Naive thymus-derived CD8-positive, alpha-beta T cell (primary cell): ENCODE data around the gene PRKCB. TPM values are rescaled to one million over a fixed set of nuclear protein-coding genes. Genes with fewer than 3 reads are reported as not detected.
A peak's percentile ranks its signal among the peaks of the same experiment; 100 is the strongest.

Experiments used
- ATAC-seq, 2 donors: fragments of 150-1000 bp; cut with Tn5 transposase in 1 of 2; sonication (Bioruptor Pico), chemical (Tn5 transposase) in 1 of 2; 1 replicate in 1 of 2; 2 replicates in 1 of 2; pipeline ENCODE4 v1.10.0; 2021; ENCODE audit warnings: mild to moderate bottlenecking in 2 of 2, moderate library complexity in 2 of 2
- POLR2A ChIA-PET: fragments of 350-600 bp; sonication (Branson Sonifier 250); formaldehyde crosslinking; loops from one replicate; lab custom pipeline; 2021; ENCODE audit warnings: antibody characterized with exemption; lab: Charles Lee
- DNase-seq, 10 donors: peaks; one replicate each; pipeline versions ENCODE4 v3.0.0 to v3.0.0-alpha.2; 2020 to 2022
- H3K27ac Mint-ChIP-seq, 10 donors: one replicate each; pipeline ENCODE4 v1.8.0; 2020 to 2022; ENCODE audit warnings: mild to moderate bottlenecking in 10 of 10, mixed read lengths in 10 of 10, moderate library complexity in 4 of 10, inconsistent platforms in 1 of 10
- H3K27me3 Mint-ChIP-seq, 5 donors: one replicate each; pipeline ENCODE4 v1.8.0; 2021 to 2022; ENCODE audit warnings: mixed read lengths in 5 of 5
- H3K36me3 Mint-ChIP-seq, 3 donors: one replicate each; pipeline ENCODE4 v1.8.0; 2020 to 2022; ENCODE audit warnings: mixed read lengths in 3 of 3, mild to moderate bottlenecking in 2 of 3, inconsistent platforms in 1 of 3
- H3K4me1 Mint-ChIP-seq, 4 donors: one replicate each; pipeline ENCODE4 v1.8.0; 2021 to 2022; ENCODE audit warnings: mixed read lengths in 4 of 4
- H3K4me3 Mint-ChIP-seq, 10 donors: one replicate each; pipeline ENCODE4 v1.8.0; 2020 to 2022; ENCODE audit warnings: mild to moderate bottlenecking in 10 of 10, mixed read lengths in 10 of 10, moderate library complexity in 6 of 10, inconsistent platforms in 1 of 10
- H3K9me3 Mint-ChIP-seq, 9 donors: one replicate each; pipeline ENCODE4 v1.8.0; 2020 to 2022; ENCODE audit warnings: mixed read lengths in 9 of 9, mild to moderate bottlenecking in 3 of 9, inconsistent platforms in 1 of 9, moderate library complexity in 1 of 9
- polyA plus RNA-seq, 3 donors: library from polyadenylated mRNA; unstranded; fragments of 300-500 nt; fragmentation: Illumina TruSeq; gene quantifications; one replicate each; pipeline ENCODE4 v1.2.3, GENCODE V29; 2021
- total RNA-seq, 8 experiments: library from RNA in 2 of 8; stranded (reverse) in 2 of 8; gene quantifications; one replicate each; pipeline ENCODE4 v1.2.3 and lab custom pipeline; 2021 to 2026

PRKCB gene
- total and polyA plus RNA-seq, 5 experiments from 2014 or later: 57.2 to 142 (median 123) TPM

DNA sequence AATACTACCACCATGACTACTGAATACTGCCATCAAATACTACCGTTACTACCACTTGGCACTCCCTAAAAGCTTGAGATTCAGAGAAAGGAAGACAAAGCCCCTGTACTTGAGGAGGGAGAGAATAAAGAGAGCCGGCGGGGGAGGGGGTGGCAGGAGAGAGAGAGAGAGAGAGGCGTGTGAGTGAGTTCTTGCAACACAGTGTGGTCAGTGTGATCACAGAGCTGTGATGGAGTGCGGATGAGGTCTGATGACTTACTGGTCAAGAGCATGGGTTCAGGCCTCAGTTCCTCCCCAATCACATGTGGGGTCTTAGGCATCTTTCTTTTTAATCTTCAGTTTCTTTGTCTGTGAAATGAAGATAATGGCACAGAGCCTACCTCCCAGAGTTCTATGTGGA lies 19.2 kb downstream of the PRKCB start:
- ATAC-seq (no peak), DNase-seq (no peak)
- Mint-ChIP-seq H3K4me3 (no peak overlapping the region), H3K9me3 (no peaks in the 10 kb centered on the region), H3K36me3 (peaks cover 0 to 10% (median 10%) of the 10 kb centered on the region in 3 donors), H3K27ac (peak overlapping the region in 3 of 10 donors; percentile 38 to 76 (median 76)), H3K27me3 (no peaks in the 10 kb centered on the region), H3K4me1 (peaks cover 44 to 98% (median 95%) of the 10 kb centered on the region in 4 donors)
- POLR2A ChIA-PET: no interaction called here

DNA sequence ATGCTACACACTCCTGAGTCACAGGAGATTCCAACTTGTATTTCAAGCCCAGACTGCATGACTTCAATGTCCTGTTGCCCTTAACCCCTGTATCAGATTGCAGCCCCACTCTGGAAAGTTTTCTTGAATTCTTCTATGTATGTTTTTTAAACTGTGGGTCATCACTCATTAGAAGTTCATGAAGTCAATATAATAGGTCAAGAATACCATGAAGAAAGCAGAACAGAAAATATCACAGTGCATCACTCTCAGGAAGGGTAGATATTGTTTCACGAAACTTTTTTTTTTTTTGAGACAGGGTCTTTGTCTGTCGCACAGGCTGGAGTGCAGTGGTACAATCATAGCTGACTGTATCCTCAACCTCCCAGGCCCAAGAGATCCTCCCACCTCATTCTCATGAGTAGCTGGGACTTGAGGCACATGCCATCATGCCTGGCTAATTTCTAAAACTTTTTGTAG lies 20.5 kb downstream of the PRKCB start:
- H3K4me3 Mint-ChIP-seq: no peak overlapping the region
- DNase-seq (no peak), ATAC-seq (no peak)
- POLR2A ChIA-PET: no interaction called here
- H3K27ac Mint-ChIP-seq: peak overlapping the region in 3 of 10 donors; percentile 2 to 76 (median 6)
- H3K9me3 Mint-ChIP-seq: no peaks in the 10 kb centered on the region
- peaks cover 39 to 99% (median 89%) of the 10 kb centered on the region in 4 donors for H3K4me1 Mint-ChIP-seq
- no peaks in the 10 kb centered on the region for H3K27me3 Mint-ChIP-seq
- H3K36me3 Mint-ChIP-seq: peaks cover 0 to 4% (median 2%) of the 10 kb centered on the region in 3 donors

DNA sequence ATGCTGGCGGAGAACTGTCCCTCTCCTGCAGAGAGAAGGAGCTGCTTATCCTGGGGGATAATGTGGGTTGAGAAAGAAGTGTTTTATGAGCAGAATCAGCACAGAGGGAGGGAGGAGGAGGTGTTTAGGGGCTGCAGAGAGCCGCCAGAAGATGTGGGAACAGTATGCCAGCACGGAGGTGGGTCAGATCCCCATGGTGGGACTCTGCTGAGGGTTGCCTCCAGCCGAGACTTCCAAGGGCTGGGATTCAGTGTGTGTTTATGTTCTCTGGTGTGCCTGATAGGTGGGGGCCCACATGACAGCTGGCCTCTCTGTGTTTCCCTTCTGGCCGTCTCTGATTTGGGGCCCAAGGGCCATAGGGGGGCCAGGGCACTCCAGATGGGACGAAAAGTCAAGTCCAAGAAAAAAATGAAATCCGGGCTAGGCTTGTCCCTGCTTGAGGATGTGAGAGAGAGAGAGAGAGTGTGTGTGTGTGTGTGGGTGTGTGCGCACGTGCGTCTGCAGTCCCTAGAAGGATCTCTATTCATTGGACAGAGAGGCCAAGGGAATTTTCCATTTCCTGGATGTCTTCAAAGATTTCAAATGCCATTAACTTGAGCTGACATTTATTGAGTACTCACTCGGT lies 21.6 kb downstream of the PRKCB start:
- peaks cover 0 to 4% (median 2%) of the 10 kb centered on the region in 3 donors for H3K36me3 Mint-ChIP-seq
- POLR2A ChIA-PET: interaction anchor here (0.7 to 2.1 kb wide), 3 partner anchors 14 to 66 kb away, joined by 3 to 7 read pairs (median 4); no protein-coding TSS in a partner anchor
- DNase-seq (no peak), ATAC-seq (no peak)
- H3K27me3 Mint-ChIP-seq: no peaks in the 10 kb centered on the region
- H3K4me1 Mint-ChIP-seq: peaks cover 35 to 100% (median 89%) of the 10 kb centered on the region in 4 donors
- no peaks in the 10 kb centered on the region for H3K9me3 Mint-ChIP-seq
- peak overlapping the region in 4 of 10 donors; percentile 8 to 65 (median 34) for H3K4me3 Mint-ChIP-seq
- peak overlapping the region in 6 of 10 donors; percentile 41 to 77 (median 74) for H3K27ac Mint-ChIP-seq

DNA sequence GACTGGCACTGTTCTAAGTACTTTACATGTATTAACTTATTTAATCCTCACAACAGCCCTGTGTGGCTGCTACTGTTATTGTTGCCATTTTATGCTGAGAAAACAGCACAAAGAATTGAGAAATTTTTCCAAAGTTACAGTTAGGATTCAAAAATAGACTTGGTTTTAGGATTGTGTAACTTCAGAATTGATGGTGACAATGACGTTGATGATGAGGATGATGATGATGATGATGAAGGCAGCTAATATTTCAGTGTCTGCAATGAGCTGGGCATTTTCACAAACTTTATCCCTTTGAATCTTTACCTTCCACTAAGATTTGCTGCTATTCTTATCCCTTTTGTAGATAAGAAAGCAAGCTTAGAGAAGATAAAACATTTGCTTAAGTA lies 22.1 kb downstream of the PRKCB start:
- peaks cover 0 to 4% (median 2%) of the 10 kb centered on the region in 3 donors for H3K36me3 Mint-ChIP-seq
- H3K4me3 Mint-ChIP-seq: peak overlapping the region in 7 of 10 donors; percentile 2 to 49 (median 28)

DNA sequence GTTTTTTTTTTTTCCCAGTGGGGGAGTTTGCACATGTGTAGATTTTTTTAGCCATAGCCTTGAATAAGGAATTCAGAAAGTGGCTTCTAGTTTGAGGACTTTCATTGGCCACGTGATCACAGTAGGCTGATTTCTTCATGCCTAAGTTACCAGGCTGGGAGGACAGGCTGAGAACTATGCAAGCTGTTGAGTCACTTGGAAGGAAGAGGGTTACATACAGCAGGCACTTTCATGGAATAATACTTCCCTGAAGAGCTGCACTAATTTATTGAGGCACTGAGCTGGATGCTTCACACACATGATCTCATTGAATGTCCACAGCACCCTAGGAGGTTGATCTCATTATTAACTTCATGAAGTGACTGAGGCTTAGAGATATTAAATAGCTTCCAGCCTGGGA lies 22.8 kb downstream of the PRKCB start:
- peak overlapping the region in 4 of 10 donors; percentile 2 to 39 (median 21) for H3K4me3 Mint-ChIP-seq
- ATAC-seq (no peak), DNase-seq (no peak)
- peaks cover 0 to 2% (median 2%) of the 10 kb centered on the region in 3 donors for H3K36me3 Mint-ChIP-seq
- peak overlapping the region in 7 of 10 donors; percentile 22 to 89 (median 69) for H3K27ac Mint-ChIP-seq
- no peaks in the 10 kb centered on the region for H3K27me3 Mint-ChIP-seq
- POLR2A ChIA-PET: interaction anchor here (0.6 to 2.1 kb wide), 4 partner anchors 13 to 21 kb away, joined by 3 to 7 read pairs (median 4); no protein-coding TSS in a partner anchor
- no peaks in the 10 kb centered on the region for H3K9me3 Mint-ChIP-seq
- peaks cover 34 to 98% (median 85%) of the 10 kb centered on the region in 4 donors for H3K4me1 Mint-ChIP-seq

More for the DNA sequence above, 22.1 kb downstream of the PRKCB start:
- ATAC-seq: no peak
- Mint-ChIP-seq H3K27me3 (no peaks in the 10 kb centered on the region), H3K9me3 (no peaks in the 10 kb centered on the region), H3K27ac (peak overlapping the region in 7 of 10 donors; percentile 22 to 89 (median 69)), H3K4me1 (peaks cover 34 to 100% (median 86%) of the 10 kb centered on the region in 4 donors)
- POLR2A ChIA-PET: interaction anchor here (0.7 to 2.1 kb wide), 4 partner anchors 14 to 65 kb away, joined by 3 to 7 read pairs (median 4); no protein-coding TSS in a partner anchor
- DNase-seq: no peak

DNA sequence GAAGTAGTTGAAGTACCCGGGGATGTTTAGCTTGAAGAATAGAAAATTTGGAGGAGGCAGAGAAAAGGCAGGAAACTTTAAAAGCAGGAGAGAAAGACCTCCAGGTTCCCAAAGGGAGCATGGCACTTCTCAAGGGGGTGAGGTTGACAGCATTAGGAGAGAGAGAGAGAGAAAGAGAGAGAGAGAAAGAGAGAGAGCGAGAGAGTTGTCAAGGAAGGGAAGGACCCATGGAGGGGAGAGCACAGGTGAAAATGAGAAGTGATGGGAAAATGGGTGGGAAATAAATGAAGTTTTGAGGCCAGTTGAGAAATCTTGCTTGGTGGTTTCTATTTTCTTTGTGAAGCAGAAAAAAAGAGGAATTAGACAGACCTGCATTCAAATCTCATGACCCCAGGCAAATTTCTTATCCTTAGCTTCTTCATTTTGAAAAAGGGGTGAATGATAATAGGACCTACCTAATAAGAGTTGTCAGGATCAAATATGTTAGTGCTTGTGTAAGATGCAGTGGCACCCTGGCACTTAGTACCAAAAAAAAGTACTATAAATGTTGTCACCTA lies 24.0 kb downstream of the PRKCB start:
- Mint-ChIP-seq H3K27me3 (no peaks in the 10 kb centered on the region), H3K27ac (peak overlapping the region; percentile 33 to 90 (median 66)), H3K4me1 (peaks cover 35 to 98% (median 84%) of the 10 kb centered on the region in 4 donors), H3K36me3 (peaks cover 0 to 1% (median 0%) of the 10 kb centered on the region in 3 donors), H3K4me3 (peak overlapping the region in 8 of 10 donors; percentile 17 to 53 (median 33)), H3K9me3 (no peaks in the 10 kb centered on the region)
- DNase-seq (no peak), ATAC-seq (no peak)
- POLR2A ChIA-PET: interaction anchor here (1.2 to 2.1 kb wide), 4 partner anchors 13 to 49 kb away, joined by 3 to 7 read pairs (median 5); no protein-coding TSS in a partner anchor

DNA sequence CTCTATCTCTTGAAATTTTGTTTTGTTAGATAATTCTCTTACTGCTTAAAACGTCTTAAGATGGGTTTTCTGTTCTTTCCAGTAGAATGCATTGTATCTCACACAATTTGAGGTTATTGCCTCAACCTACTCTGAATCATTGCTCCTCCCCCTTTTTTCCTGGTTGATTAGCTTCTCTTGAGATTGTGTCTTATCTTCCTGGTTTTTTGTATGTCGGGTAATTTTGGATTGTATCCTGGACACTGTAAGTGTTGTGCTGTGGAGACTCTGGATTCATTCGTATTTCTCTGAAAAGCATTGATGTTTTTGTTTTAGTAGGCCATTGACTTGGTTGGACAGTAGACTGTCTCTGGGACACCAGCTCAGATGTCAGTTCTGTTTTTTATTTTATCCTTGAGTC lies 26.1 kb downstream of the PRKCB start:
- Mint-ChIP-seq H3K27ac (peak overlapping the region in 4 of 10 donors; percentile 29 to 66 (median 38)), H3K36me3 (no peaks in the 10 kb centered on the region), H3K4me3 (peak overlapping the region in 2 of 10 donors; percentile 5 to 33), H3K27me3 (no peaks in the 10 kb centered on the region), H3K4me1 (peaks cover 45 to 96% (median 84%) of the 10 kb centered on the region in 4 donors), H3K9me3 (no peaks in the 10 kb centered on the region)
- ATAC-seq (no peak), DNase-seq (no peak)
- POLR2A ChIA-PET: interaction anchor here (0.7 to 2.3 kb wide), 5 partner anchors 9 to 104 kb away, joined by 3 to 11 read pairs (median 3); no protein-coding TSS in a partner anchor

DNA sequence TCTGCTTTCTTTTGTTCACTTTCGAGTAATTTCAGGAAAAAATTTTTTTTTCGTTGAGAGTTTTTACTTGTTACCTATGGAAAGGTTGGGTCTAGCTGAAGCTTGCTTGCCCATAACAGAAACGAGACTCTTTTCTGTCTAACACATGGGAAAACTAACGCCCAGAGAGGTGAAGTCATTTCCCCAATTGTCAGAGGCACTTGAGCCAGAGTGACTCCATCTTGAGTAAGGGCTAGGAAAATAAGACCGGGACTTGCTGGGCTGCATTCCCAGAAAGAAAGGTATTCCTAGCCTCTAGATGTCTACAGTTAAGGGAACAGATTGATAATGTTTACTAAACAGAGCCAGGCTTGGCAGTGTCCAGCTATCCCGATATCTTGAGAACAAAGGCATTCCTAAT lies 26.8 kb downstream of the PRKCB start:
- Mint-ChIP-seq H3K4me1 (peaks cover 45 to 96% (median 83%) of the 10 kb centered on the region in 4 donors), H3K9me3 (no peaks in the 10 kb centered on the region), H3K36me3 (no peaks in the 10 kb centered on the region), H3K27me3 (no peaks in the 10 kb centered on the region), H3K27ac (peak overlapping the region in 4 of 10 donors; percentile 22 to 52 (median 37)), H3K4me3 (peak overlapping the region in 1 of 10 donors; percentile 31)
- DNase-seq (no peak), ATAC-seq (no peak)
- POLR2A ChIA-PET: interaction anchor here (0.8 to 2.3 kb wide), 3 partner anchors 11 to 103 kb away, joined by 3 to 11 read pairs (median 3); no protein-coding TSS in a partner anchor

DNA sequence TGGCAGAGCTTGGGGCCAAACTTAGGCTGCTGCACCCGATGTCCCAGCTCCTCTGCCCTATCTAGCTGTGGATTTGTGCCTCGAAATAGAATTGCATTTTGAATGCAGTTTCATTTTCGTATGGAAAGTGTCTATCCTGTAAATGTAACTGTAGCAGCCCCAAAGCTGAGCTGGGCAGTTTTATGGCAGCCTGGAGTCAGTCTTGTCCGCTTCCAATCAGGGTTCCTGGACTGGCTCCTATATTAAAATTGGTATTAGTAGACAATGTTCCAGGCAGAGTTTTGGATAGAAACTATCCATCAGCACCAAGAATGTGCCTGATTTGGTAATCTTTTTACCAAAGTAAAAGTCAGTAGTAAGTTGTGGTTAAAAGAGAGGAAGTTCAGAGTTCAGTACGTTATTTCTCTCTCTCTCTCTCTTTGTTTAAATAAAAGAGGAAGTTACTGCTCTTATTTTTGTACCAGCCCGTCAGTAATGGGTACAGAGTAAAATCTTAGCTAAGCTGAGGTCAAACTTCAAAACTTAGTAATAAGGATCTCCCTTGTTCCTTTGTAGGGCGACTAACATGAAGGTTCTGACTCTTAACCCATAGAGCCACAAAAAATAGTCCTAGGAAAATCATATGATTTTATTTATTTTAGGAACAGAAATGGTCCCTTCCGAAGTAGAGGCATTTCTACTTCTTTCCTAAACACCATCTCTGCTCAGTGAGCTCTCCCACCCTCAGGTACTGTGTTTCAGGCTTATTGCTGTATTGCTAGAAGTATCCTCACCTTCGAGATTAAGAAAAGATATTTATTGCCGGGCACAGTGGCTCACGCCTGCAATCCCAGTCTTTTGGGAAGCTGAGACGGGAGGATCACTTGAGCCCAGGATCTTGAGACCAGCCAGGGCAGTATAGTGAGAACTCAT lies 28.0 kb downstream of the PRKCB start:
- no peaks in the 10 kb centered on the region for H3K9me3 Mint-ChIP-seq
- no peaks in the 10 kb centered on the region for H3K36me3 Mint-ChIP-seq
- DNase-seq (peak in 4 of 10 donors; percentile 6 to 67 (median 58)), ATAC-seq (peak; percentile 91 to 94)
- H3K27ac Mint-ChIP-seq: peak overlapping the region; percentile 90 to 95 (median 92)
- POLR2A ChIA-PET: interaction anchor here (0.7 to 1.6 kb wide), 15 partner anchors 9 to 152 kb away, joined by 3 to 6 read pairs (median 3); no protein-coding TSS in a partner anchor
- peaks cover 39 to 96% (median 83%) of the 10 kb centered on the region in 4 donors for H3K4me1 Mint-ChIP-seq
- no peaks in the 10 kb centered on the region for H3K27me3 Mint-ChIP-seq
- peak overlapping the region; percentile 80 to 90 (median 87) for H3K4me3 Mint-ChIP-seq

DNA sequence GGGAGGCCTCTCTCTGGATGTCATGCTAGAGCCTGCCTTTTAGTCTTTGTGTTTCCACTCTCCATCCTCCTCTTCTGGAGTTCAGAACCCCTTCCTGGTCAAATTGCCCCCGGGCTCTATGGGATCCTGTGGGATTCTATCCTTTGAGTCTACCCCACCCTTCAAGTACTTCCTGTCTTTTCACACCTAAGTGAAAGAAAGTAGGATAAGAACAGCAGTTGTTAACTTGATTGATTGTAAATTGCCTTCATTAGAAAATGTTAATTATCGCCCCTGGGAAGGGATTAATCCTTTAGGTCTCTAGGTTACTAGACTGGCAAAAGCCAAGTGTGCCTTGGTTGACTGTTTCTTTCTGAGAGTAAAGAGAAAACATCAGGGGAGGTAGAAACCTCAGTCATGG lies 30.1 kb downstream of the PRKCB start:
- Mint-ChIP-seq H3K36me3 (peaks cover 0 to 5% (median 0%) of the 10 kb centered on the region in 3 donors), H3K4me1 (peaks cover 36 to 94% (median 85%) of the 10 kb centered on the region in 4 donors), H3K27me3 (no peaks in the 10 kb centered on the region), H3K4me3 (peak overlapping the region in 7 of 10 donors; percentile 19 to 72 (median 41)), H3K9me3 (no peaks in the 10 kb centered on the region), H3K27ac (peak overlapping the region; percentile 61 to 94 (median 72))
- ATAC-seq: no peak
- DNase-seq: no peak
- POLR2A ChIA-PET: interaction anchor here (0.8 kb wide), 1 partner anchor 165 kb away, joined by 3 read pairs; no protein-coding TSS in a partner anchor

DNA sequence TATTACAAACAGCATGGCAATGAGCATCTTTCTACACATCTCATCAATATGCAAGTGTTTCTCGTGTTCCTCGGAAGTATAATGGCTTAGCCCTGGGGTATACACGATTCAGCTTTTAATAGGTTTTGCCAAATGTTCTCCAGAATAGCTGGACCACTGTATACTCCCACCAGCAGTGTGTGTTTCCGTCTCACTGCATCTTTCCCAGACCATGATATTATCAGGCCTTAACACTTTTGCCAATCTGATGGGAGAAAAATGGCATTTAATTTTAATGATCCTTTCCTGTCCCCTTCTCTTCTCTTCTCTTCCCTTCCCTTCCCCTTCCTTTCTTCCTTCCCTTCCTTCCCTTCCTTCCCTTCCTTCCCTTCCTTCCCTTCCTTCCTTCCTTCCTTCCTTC lies 30.8 kb downstream of the PRKCB start:
- H3K4me1 Mint-ChIP-seq: peaks cover 42 to 94% (median 89%) of the 10 kb centered on the region in 4 donors
- H3K36me3 Mint-ChIP-seq: peaks cover 0 to 5% (median 0%) of the 10 kb centered on the region in 3 donors
- H3K4me3 Mint-ChIP-seq: peak overlapping the region in 2 of 10 donors; percentile 34 to 39
- peak overlapping the region in 6 of 10 donors; percentile 64 to 94 (median 80) for H3K27ac Mint-ChIP-seq
- POLR2A ChIA-PET: no interaction called here
- DNase-seq (no peak), ATAC-seq (no peak)
- no peaks in the 10 kb centered on the region for H3K9me3 Mint-ChIP-seq
- no peaks in the 10 kb centered on the region for H3K27me3 Mint-ChIP-seq
